ENCODE results near the gene CXorf66.
"Not testable (repeated sequence)": the region's sequence is repeated elsewhere in the genome, so short reads cannot be mapped to it uniquely, and the experiment has no call there.

CXorf66 gene

DNA sequence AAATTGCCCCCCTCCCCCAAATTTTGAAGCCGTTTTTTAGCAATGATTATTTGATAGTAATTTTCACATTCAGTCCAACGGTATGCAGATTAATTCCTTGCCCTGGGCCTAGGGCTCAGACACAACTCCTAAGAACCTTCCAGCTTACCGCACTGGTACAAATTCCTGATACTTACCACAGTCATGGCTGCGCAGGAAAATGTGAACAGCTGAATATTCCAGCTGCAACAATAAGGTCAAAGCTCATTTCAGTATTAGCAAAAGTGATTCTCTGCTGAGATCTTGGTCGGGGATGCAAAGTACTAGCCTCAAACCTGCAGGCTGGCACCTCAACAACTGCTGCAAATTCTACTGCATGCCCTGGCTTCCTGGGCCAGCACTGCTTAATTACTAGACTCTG is 35.4 kb downstream of the CXorf66 start:
- no peak for DNase-seq (ENCODE audit: low read depth in 2 of 3, low spot score in 2 of 3)

DNA sequence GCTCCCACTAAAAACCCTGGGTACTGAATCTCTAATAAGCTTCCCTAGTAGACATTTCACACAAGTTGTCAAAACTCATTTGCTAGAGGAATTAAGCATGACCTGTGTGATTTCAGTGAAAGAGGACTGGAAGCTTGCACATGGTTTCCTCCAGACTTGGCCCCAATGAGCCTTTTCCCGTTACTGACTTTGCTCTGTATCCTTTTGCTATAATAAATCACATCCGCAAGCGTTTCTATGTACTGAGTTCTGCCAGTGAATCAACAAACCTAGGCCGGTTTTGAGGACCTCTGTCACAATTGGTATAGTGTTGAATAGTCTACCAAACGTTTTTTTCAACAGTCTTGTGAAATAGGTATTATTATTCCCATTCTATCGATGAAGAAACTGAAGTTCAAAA is 40.6 kb downstream of the CXorf66 start:
- no peak for DNase-seq (ENCODE audit: low read depth in 2 of 3, low spot score in 2 of 3)

DNA sequence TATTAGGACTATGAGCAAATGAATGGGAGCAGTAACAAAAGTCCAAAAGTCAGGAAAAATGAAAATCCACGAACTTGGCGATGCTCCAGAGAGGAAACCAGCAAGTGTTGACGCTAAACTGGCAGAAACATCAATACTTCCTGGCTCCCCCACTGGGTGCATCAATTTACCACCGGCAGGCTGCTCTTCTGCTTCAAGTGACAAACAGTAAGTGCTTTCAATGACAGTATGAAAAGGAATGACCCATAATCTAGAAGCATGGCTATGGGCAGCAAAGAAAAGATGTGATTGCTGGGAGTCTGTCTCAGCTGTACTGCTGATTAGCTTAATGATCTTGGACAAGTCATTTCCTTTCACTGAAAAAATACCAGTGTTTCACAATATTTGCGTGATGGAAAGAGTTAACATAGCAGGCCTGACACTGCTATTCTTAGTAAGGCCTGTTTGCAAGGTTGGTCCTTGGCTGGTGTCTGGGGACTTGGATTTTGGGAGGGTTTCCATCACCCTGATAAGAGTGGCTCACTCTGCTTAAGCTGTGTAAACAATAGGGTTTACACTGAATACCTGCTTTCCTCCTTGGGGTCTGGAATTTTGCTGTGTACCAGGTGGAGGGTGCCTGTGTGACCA is 41.1 kb downstream of the CXorf66 start:
- no peak for DNase-seq (ENCODE audit: low read depth in 2 of 3, low spot score in 2 of 3)

DNA sequence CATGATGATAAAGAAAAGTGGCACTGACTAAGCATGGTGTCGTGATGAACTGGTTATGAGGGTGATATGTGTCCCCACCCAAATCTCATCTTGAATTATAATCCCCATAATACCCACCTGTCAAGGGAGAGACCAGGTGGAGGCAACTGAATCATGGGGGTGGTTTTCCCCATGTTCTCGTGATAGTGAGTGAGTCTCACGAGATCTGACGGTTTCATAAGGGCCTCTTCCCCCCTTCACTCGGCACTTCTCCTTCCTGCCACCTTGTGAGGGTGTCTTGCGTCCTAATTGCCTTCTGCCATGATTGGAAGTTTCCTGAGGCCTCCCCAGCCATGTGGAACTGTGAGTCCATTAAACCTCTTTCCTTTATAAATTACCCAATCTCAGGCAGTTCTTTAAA is 44.2 kb downstream of the CXorf66 start:
- not testable (repeated sequence) for DNase-seq (ENCODE audit: low read depth in 2 of 3, low spot score in 2 of 3)

DNA sequence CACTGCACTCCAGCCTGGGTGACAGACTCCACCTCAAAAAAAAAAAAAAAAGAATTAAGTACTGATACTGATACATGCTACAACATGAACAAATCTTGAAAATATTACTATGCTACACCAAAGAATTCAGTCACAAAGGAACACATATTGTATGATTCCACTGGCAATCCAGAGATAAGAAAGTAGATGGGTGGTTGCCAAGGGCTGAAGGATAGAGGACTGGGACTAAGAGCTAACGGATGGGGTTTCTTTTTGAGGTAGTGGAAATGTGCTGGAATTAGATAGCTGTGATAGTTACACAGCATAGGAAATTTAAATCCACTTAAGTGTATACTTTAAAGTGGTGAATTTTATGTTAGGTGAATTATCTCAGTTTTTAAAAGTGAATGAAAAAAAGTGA is 45.0 kb downstream of the CXorf66 start:
- DNase-seq (ENCODE audit: low read depth in 2 of 3, low spot score in 2 of 3): no peak

DNA sequence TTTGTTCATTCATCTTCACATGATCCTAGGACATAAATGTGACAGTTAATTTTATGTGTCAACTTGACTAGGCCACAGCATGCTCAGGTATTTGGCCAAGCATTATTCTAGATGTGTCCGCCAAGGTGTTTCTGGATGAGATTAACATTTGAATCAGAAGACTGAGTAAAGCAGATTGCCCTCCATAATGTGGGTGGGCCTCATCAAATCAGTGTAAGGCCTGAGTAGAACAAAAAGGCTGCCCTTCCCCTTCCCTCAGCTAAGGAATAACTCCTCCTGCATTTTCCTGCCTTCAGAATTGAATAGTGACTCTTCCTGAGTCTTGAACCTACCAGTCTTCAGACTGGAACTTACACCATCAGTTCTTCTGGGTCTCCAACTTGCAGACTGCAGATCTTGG is 50.9 kb downstream of the CXorf66 start:
- no peak for DNase-seq (ENCODE audit: low read depth in 2 of 3, low spot score in 2 of 3)

DNA sequence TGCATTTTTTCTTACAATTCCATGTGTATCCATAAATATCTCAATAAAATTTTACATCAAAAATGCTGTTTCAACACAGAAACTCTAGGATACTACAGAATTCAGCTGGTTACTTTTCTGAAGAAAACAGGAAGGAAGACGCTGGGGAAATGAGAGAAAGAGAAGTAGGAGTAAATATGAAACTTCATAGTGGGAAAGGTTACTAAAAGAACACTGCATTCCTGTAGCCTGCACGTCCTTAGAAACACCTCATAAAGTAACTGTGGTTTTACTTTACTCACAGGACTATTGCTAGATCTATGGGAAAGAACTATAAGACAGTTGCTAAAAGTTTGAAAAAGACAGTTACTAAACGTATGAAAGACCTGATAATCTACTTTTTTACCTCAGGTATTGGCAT is 55.6 kb downstream of the CXorf66 start:
- no peak for DNase-seq (ENCODE audit: low read depth in 2 of 3, low spot score in 2 of 3)

DNA sequence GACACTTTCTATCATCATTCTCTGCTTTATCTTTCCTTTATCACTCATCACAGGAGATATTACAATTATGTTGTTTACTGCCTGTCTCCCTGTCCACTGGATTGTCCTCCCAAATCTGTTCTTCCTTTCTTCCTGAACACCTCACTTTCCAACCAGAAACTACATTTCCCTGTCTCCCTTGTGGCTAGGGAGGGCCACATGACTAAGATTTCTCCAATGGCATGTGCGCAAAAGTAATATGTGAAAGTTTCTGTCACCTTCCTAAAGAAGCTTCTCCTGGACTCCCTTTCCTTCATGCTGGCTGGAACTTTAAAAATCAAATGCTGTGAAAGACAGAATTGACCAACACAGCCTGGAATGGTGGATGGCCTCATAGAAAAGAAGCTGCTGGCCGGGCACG is 58.2 kb downstream of the CXorf66 start:
- no peak for DNase-seq (ENCODE audit: low read depth in 2 of 3, low spot score in 2 of 3)

DNA sequence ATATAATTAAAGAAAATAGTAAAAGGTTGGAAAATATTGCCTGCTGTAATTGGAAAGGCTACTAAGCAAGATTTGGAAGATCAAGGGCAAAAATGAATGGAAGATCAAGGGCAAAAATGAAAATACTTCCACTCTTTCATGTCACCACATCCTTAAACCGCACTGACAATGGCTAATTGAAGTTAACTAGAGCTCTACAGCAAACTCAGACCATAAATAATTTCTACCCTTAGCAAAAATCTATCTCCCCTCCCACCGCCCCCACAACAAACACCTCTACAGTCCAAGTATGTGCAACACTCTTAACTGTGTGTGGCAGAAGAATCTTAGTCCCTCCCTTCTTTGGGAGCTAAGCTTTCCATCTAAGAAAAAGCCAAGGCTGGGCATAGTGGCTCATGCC is 59.6 kb downstream of the CXorf66 start:
- DNase-seq (ENCODE audit: low read depth in 2 of 3, low spot score in 2 of 3): no peak

All from activated CD8-positive, alpha-beta memory T cell treated with anti-CD3 and anti-CD28 coated beads for 48 hours (primary cell).